ENCODE results near the gene CLIP4.
"Not testable (repeated sequence)": the region's sequence is repeated elsewhere in the genome, so short reads cannot be mapped to it uniquely, and the experiment has no call there.

Gene CLIP4

DNA sequence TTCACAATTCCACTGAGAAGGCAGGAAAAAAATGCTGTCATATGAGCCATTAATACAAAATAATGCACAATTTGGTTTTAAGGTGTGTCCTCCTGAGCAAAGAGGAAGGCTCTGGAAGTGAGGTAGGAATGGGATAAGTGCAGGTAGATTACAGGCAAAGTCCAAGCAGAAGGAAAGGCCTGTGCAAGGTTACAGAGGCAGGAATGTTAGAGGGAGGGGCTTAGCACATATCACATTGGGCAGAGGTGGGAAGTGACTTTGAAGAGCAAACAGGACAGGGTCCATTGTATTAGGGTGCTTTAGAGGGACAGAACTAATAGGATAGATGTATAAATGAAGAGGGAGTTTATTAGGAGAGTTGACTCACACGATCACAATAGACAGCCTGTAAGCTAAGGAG, 14.7 kb upstream of the CLIP4 start:
- DNase-seq = no peak

DNA sequence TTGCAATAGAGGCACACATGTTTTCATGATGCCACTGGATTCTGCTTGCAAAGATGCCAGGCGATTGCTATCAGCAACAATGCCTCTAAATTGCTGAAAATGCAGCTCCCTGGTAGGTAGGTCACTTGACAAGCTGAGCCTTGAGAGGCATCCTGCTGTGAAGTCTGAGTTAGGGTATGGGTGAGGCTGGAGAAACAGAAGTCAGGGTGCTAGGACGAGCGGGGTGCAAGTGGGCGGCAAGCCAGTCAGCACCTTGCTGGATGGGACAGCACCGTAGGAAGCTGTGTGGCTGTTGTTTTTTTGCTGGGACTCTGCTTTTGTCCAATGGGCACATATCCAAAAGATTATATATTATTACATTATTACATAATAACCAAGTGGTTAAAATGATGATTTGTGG, 10.5 kb upstream of the CLIP4 start:
- DNase-seq = no peak

DNA sequence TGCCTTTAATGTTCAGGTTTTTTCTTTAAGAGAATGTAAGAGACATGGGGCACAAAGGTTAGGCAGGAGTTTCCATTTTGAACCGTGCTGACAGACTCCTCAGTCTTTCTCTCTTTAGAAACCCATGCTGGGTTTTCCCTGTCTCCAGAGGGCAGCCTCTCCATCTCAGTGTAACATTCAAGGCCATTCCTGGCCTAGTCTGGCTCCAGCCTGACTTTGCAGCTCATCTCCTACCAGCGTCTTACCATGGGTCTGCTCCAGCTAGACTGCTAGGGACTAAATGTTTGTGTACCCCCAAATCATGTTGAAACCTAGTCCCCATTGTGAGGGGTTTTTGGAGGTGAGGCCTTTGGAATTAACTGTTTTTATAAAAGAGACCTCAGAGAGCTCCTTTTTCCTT, 9.8 kb upstream of the CLIP4 start:
- DNase-seq = no peak

DNA sequence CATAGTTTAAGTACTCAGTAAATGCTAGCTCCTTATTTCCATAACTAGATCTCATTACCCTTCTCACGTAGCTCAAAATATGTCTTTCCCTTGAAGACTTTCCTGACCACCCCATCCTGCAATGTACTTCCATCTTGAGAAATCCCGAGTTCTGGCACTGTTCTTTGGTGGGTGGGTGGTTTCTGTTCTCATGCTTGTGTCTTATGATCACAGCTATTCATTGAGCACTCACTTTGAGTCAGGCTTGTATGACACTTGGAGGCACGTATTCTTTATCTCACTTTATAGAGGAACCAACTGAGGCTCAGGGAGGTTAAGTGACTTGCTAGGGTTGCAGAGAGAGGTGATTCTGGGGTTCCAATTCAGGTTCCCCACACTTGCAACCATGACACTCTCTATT, 9.0 kb upstream of the CLIP4 start:
- DNase-seq = no peak

DNA sequence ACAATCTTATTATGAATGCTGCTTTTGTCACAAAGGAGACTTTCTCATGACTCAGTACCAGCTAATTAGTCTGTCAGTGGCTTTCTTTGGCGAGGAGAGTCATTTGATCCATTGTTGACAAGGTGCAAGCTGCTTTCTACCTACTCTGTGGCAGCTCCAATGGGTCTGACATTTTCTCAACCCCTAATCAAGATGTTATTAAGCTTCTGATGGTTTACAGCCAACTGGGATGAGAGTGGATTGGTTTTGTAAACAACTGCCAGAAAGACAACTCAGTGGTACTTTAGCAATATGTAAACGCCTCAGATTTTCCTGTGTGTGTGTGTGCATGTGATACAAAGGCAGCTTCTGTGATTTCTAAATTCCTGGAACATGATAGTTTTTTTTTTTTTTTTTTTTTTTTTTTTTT, 8.2 kb upstream of the CLIP4 start:
- peak; percentile 74 for DNase-seq

DNA sequence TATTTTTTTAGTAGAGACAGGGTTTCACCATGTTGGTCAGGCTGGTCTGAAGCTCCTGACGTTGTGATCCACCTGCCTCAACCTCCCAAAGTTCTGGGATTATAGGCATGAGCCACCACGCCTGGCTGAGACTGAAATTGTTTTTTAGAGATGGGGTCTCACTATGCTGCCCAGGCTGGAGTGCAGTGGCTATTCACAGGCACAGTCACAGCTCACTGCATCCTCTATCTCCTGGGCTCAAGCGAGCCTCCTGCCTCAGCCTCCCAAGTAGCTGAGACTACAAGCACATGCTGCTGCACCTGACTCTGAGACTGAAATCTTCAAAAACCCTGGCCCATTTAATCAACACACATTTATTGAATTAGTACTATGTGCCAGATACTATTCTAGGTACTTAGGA, 7.7 kb upstream of the CLIP4 start:
- DNase-seq = not testable (repeated sequence)

DNA sequence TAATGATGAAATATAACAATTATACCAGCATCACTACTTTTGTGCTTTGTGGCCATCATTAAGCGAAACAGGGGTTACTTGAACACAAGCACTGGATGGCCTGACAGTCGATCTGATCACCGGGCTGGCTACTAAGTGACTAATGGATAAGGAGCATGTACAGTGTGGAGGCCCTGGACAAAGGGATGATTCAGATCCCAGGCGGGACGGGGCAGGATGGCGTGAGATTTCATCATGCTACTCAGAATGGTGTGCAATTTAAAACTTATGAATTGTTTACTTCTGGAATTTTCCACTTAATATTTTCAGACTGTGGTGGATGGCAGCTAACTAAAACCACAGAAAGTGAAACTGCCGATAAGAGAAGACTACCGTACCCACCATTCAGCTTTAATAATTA, 7.0 kb upstream of the CLIP4 start:
- peak; percentile 97 for DNase-seq

DNA sequence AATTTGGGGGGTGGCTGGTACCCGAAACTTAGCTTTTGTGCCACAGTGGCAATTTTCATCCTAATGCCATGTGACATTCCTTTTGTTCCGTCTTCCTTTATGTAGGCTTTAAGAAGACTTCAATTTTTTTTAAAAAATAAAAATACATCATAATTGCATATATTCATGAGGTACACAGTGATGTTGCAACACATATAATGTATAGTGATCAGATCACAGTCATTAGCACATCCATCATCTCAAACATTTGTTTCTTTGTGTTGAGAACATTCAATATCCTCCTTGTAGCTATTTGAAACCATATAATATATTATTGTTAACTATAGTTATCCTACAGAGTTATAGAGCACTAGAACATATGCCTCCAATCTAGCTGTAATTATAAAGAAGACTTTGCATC, 6.0 kb upstream of the CLIP4 start:
- DNase-seq = no peak

DNA sequence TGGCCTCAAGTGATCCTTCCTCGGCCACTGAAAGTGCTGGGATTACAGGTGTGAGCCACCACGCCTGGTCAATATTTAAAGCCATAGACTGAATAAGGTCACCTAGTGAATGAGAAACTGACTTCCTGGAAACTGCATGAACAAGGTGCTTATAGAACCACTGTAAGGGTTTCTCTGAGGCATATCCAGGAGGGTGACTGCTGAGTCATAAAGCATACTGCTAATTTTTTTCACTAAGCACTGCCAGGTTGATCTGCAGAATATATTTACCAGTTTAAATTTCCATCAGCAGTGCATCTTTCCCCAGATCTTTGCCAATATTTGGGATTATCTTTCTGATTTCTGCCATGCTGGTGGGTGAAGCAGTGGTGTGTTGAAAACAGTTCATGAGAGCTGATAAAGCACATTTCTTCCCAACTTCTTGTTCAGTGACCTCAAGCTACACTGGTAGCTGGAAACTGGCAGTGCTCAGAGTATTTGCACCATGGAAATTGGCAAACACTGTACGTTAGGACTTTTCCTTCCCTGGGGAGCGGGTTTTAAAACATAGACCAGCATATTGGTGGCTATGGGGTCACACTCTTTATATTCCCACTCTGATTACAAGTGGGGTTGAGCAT, 4.2 kb upstream of the CLIP4 start:
- DNase-seq = no peak

DNA sequence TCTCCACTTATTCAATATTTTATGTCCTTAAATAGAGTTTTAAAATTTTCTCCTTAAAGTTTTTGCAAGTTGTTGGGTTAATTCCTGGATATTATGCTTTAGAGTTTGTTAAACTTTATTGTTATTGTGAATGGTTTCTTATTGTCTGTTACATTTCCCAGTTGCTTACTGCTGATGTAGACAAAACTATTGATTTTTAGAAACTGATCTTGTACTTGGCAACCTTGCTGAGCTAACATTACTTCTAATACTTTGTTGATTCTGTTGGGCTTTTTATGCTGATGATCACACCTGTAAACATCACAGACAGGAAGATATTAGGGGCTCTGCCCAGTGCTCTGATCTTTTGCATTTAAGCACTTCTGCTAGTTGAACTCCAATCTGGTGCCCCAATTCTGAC, 2.8 kb upstream of the CLIP4 start:
- DNase-seq = no peak

DNA sequence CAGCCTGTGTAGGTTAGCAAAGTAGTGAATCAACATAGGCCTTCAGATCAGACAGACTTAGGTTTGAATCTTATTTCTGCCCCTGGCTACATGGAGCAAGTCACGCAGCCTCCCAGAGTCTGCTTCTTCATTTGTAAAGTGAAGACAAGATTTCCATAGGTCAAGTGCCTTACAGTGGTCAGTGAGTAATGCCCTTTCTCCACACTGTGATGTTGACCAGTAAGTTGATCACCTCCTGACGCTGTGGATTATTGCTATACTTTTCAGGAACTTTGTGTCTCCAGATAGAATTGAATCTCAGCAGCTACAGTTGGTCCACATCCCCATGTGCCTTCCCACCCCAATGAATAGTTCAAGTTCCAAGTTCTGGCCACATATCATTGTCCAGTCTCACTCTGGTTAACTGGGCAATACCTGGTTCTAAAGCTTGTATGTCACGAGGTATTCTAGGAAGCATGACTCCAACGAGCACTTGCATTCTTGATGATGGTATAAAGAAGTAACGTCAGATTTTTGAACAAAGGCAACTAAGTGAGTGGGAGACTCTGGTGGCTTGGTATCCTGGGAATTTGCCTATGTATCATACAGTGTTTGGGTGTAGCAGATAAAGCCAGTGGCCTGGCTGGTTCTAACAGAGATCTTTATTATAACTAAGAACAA, 2.1 kb upstream of the CLIP4 start:
- peak; percentile 67 for DNase-seq

DNA sequence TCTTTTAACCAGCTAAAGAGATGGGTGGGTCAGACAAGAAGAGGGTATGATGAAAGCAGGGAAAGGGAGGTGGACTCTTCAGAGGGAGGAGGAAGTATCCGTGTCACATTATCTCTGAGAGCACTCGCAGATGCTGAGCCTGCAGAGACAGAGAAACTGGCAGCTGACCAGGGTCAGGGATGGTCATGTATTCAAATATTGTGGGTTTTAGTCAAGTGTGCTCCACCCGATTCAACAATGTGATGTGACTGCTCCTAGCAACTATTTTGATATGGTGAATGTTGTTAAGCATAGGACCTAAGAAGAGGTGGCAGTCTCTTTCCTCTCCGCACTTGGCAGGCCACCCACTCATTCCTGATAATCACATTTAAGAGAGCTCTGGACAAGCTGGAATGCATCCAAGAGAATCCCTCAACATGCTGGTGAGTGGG, 1.3 kb upstream of the CLIP4 start:
- DNase-seq = peak; percentile 52

DNA sequence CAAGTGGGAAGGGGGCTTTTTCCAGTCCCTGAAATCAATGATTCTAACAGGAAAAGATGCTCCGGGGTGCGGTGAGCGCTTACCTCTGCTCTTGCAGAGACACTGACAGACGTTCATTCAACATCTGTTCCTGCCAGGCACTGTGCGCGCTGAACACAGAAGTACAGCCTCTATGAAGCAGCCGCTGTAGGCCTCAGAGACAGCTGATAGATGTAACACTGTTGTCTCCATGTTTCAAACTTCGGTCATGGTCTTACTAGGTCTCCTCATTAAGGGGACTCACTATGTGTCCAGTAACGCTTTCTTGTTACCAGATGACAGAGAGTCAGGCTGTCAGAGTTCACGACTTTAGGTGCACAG, 649 bp upstream of the CLIP4 start:
- DNase-seq = no peak

DNA sequence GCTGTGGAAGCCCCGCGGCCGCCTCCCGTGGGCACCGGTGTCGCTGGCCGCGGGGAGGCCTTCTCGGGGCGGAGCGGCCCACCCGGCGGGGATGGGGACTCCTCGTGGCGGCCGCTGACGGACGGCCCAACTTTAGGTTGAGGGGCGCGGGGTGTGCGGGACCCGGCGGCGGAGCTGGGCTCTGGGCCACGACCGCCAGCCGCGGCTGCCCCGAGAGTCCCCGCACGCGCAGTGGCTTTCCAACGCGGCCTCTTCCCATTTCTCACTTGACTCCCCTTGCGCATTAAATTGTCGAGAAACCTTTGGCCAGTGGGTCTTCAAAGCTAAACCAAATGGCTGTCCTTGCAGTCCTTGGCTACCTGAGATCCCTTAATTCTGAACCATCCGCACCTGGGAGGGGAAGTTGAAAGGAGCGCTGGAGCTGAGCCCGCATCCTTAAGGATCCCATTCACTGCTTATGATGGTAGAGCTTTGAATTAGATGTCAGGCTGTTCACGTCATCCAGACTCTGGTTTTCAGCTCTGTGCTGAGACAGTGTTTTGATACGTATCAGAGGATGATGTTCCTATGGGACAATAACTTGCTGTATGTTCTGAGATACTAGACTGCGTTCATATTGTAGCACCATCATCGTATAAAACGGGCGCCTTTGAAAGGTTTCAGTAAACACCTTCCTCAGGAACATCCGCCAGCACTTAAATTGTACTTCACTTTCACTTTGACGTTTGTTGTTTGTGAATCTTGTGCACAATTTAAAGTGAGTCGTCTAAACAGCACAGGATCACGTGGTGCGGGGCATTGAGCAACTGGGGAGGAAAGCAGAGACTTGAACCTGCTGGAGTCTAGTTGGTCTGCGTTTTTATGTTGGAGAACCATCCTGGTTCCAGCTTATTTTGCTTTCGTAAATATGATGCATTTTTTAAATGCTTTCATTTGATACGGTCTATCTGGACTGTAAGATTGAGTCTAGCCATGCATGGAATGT, 874 bp downstream of the CLIP4 start:
- DNase-seq = peak; percentile 75

DNA sequence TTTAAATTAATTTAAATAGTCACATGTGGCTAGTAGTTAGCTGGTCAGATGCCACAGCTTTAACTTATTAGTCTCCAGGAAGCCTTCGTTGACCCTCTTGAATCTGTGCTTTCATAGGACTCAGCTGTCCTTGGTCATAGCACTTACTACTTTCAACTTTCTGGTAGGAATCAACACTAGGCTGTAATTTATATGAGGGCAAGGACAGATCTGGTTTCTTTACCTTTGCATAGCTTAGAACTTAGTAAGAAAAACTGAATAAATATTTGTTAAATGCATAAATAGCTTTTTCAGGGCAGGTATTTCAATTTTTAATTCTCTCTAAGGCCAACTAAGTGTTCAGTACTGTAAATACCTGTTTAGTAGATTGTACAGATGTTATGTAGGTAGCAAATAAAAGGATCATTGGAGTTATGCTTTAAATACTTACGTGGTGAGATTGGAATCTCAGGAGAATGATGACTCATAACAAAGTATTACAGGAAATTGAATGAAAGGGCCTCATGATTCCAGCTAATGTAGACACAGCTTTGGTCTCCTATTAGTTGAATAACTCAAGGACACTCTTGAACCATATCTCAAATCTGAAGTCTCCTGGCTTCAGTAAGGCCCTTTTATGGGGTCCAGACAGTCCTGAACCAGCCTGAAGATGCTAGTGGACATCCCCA, 2.6 kb downstream of the CLIP4 start:
- DNase-seq = peak; percentile 71

DNA sequence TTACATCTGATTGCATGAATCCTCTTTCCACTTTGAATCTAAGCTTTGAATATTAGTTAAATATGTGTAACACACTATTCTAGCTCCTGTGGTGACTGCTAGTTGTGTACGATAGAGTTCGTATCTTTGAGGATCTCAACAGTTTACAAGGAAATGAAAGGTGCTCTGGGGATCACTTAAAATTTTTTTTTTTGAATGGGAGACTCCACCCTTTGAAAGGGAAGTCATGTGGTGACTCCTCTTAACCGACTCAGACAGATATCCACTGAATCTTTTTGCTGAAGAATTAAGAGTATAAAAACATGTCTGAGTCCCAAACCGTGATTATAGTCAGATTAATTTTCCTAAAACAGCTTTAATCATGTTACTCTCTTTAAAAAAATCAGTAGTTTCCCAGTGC, 4.0 kb downstream of the CLIP4 start:
- DNase-seq = no peak

DNA sequence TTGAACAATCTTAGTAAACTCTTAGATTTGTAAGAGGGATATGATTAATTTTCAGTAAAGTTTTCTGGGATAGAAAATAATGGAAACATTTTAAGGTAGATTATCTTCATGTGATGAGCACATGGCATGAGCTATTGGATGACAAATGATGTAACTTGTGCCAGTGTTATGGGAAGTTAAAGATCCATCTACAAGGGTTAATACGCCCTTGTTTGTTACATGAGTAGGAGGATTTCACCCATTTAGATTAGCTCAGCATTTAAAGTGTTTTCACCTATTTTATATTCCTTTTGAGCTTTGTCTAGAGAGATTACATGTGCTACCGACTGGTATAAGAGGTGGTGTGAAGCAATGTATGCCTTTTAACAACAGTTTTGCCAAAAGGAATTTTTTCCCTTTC, 5.6 kb downstream of the CLIP4 start:
- DNase-seq = no peak

DNA sequence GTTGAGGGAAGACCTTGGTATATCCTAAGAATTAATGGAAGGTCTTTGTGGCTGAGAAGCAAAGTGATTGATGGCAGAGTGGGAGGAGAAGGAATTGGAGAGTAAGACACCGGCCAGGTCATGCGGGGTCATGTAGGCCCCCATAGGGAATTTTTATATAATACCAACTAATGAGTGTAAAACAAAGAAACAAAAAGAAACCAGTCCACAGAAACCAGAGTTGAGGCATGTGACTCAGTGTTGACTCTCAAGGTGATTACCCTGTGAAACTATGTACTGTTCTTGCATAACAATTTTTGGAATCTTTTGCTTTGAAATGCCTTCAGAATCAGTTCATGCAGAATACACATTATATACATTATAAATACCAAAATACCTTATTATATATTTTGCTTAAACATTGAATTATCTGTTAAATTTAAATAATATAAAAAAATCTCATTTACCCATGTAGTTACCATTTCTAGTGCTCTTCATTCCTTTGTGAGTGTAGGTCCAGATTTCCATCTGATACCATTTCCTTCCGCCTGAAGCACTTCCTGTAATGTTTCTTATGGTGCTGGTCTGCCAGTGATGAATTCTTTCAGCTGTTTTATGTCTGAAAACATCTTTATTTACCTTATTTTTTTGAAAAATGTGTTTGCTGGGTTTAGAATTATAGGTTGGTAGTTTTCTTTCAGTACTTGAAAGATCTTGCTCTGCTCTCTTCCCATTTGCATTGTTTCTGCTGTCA, 8.6 kb downstream of the CLIP4 start:
- peak; percentile 92 for DNase-seq

DNA sequence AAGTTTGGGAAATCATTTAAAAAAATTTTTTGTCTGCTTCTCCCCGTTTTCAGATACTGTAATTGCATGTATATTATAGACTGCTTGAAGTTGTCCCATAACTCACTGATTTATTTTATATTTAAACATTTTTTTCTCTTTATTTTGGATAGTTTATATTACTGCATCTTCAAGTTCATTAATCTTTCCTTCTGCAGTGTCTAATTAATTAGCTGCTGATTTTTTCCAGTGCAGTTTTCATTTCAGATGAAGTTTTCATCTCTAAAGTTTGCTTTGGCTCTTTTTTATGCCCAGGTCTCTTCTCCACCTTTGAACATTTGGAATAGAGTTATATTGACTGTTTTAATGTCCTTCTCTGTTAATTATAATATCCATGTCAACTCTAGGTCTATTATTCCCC, 9.3 kb downstream of the CLIP4 start:
- DNase-seq = no peak

DNA sequence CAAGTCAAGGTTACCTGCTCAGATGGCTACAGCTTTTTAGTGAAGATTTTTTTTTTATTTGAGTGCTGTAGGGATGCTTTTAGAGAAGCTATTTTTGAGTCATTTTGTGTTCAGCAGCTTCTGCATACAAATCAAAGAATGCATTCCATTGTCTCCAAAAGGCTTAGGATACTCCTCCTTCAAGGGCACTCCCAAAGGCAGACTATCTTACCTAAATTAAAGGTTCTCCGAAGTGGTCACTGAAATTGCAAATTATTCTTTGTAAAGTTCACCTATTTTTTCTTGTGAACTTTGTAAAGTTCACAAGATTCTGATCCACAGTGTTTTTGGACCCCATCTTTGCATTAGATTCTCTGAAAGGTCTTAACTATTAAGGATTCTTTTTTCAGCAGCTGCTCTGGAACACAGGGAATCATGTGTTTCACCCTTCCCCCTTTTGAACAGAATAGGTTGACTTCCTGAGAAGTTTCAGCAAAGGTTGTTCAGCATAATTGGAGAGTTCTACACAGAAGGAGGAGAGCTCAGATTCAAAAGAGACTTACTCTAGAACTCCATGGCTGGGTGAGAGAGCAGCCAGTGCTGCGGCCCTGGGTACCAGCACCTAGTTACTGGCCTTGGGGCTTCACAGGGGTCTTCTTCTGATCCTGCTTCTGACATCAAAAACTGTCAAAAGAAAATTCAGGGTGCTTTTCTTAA, 14.5 kb downstream of the CLIP4 start:
- peak; percentile 31 for DNase-seq

DNA sequence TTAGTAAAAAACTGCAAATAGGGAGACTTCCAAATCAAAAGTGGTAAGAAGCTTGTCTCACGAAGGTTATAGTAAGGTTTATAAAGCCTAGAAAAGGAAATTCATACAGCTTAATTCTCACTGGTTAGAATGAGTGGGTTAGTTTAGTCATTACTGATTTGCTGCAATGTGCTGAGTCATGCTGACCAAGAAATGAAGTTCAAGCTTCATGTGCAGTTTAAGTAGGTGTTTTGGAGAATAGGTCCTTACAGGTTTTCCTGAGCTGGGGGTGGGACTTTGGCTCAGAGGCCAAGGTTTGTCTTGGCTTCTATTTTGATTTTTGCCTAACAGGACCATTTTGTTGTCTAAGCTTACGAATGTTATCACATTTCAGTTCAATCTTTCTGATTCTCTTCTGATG, 15.1 kb downstream of the CLIP4 start:
- DNase-seq = peak; percentile 74

DNA sequence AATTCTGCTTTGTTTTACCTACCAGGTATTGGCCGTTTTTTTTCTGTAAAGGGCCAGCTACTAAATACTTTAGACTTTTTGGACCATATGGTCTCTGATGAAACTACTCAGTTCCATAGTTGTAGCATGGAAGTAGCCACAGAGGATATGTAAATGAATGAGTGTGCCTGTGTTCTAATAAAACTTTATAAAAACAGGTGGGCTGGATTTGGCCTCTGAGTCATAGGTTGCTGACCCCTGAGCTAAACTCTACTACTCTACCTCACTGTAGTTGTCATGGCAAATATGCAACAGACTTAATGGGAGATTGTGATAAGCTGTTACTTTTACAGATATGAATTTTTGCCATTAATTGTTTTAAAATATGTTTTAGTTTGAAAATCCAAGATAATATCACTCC, 19.7 kb downstream of the CLIP4 start:
- no peak for DNase-seq
